Mucosa of descending colon (tissue), 3 donors: ENCODE measurements around the gene YJU2. TPM values are rescaled to one million over a fixed set of nuclear protein-coding genes. Genes with fewer than 3 reads are reported as not detected.
"Not testable (repeated sequence)": the region's sequence is repeated elsewhere in the genome, so short reads cannot be mapped to it uniquely, and the experiment has no call there.

Source experiments
- ATAC-seq: fragments of 200-7000 bp; cut with Tn5 transposase; one replicate; pipeline ENCODE4 v1.9.1; 2020; ENCODE audit warnings: mild to moderate bottlenecking, moderate library complexity
- DNase-seq, 3 donors: peaks; one replicate each; pipeline ENCODE4 v3.0.0-alpha.2; 2020
- H3K36me3 ChIP-seq: fragments of 200-600 bp; one replicate; pipeline ENCODE4 v1.8.0; 2021; ENCODE audit warnings: low read depth, mild to moderate bottlenecking
- H3K4me1 ChIP-seq: fragments of 200-600 bp; one replicate; pipeline ENCODE4 v1.8.0; 2021; ENCODE audit warnings: low read depth, mild to moderate bottlenecking
- H3K4me3 ChIP-seq: fragments of 200-600 bp; one replicate; pipeline ENCODE4 v1.8.0; 2021; ENCODE audit warnings: mild to moderate bottlenecking
- H3K9me3 ChIP-seq: fragments of 200-600 bp; one replicate; pipeline ENCODE4 v1.8.0; 2021; ENCODE audit warnings: mild to moderate bottlenecking
- intact Hi-C, 2 donors: fragments of 100-400 bp; cut with DNase I in 1 of 2; cut with micrococcal nuclease in 1 of 2; formaldehyde crosslinking; loops; one replicate each; pipeline versions ENCODE4 v1.11.0 to v1.11.1; 2022; cut with DNase I, micrococcal nuclease
- total RNA-seq, 3 donors: library from RNA; stranded (reverse); fragmentation: NEBNext Ultra II Directional in 2 of 3; extraction: Animal tissue kit (Norgen Biotek cat#: 25700) in 2 of 3; gene quantifications; one replicate each; pipeline versions ENCODE4 v1.2.1 to v1.2.4, GENCODE V29; 2021 to 2023
- TF ChIP-seq, protein P1 (sequence below): fragments of 200-600 bp; IDR thresholded peaks from one replicate; pipeline ENCODE4 v1.8.0; 2022; ENCODE audit warnings: antibody characterized with exemption, mild to moderate bottlenecking
- donor health status: DM: no; HTN: no; CAD: no; lungs with moderate emphysema.
- donor health status: DM: no; HTN: no; CAD: no.
- donor health status: DM: no; HTN: yes; CAD: no.

Gene YJU2
- total RNA-seq, 3 donors from 2014 or later: 16.7 to 22.2 (median 20.0) TPM

DNA sequence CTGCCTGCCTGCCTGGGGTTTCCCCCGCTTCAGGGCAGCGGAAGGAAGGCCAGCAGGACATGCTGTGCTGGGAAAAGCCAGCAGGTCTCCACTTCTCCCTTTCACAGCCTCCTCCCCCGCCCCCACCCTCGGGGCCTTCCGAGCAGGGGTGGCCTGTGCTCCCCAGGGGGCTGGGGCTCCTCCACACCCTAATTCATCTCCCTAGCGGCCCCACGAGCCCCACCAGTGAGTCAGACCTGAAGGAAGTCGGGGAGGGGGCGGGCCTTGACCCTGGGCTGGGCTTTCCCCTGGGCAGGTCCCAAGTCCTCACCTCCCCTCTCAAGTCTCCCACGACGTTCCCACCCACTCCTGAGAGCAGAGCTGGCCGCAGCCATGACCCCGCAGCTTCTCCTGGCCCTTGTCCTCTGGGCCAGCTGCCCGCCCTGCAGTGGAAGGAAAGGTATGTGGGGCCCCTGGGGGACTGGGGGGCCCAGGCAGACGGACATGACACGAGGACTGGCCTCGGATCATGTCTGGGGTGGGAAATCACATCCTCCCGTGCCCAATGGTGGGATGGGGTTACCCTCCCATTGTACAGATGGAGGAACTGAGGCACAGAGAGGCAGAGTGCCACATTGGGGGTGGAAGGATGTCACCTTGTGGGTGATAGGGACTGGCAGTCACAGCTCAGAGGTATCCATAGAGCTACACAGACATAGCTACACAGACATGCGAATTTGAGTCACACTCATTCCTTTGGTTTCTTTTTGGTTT lies 17.5 kb upstream of the YJU2 start, which contains the start of gene EBI3:
Gene EBI3 (plus strand): TSS at position 345 of the 753 bp plus-strand sequence. CDS start 28 bp downstream, at position 373.
- Histone ChIP-seq H3K9me3 (no peaks in the 10 kb centered on the region), H3K36me3 (no peaks in the 10 kb centered on the region), H3K4me1 (no peaks in the 10 kb centered on the region), H3K4me3 (no peak within 1 kb of the TSS)
- TF ChIP-seq, protein P1, sequence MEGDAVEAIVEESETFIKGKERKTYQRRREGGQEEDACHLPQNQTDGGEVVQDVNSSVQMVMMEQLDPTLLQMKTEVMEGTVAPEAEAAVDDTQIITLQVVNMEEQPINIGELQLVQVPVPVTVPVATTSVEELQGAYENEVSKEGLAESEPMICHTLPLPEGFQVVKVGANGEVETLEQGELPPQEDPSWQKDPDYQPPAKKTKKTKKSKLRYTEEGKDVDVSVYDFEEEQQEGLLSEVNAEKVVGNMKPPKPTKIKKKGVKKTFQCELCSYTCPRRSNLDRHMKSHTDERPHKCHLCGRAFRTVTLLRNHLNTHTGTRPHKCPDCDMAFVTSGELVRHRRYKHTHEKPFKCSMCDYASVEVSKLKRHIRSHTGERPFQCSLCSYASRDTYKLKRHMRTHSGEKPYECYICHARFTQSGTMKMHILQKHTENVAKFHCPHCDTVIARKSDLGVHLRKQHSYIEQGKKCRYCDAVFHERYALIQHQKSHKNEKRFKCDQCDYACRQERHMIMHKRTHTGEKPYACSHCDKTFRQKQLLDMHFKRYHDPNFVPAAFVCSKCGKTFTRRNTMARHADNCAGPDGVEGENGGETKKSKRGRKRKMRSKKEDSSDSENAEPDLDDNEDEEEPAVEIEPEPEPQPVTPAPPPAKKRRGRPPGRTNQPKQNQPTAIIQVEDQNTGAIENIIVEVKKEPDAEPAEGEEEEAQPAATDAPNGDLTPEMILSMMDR: no peak
- DNase-seq (peak in 1 of 3 donors; percentile 60), ATAC-seq (peak; percentile 59)
- intact Hi-C loops: no loop called here

DNA sequence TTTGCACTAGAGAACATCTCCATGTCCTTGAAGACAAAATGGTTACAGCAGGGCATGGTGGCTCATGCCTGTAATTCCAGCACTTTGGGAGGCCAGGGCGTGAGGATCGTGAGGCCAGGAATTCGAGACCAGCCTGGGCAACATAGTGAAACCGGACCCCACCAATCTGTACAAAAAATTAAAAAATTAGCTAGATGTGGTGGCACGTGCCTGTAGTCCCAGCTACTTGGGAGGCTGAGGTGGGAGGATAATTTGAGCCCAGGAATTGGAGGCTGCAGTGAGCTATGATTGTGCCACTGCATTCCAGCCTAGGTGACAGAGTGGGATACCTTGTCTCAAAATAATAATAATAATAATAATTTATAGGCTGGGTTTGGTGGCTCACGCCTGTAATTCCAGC lies 16.6 kb upstream of the YJU2 start:
- DNase-seq, H3K9me3 ChIP-seq, H3K4me1 ChIP-seq, intact Hi-C loops, ATAC-seq, H3K4me3 ChIP-seq, H3K36me3 ChIP-seq: not testable (repeated sequence)

DNA sequence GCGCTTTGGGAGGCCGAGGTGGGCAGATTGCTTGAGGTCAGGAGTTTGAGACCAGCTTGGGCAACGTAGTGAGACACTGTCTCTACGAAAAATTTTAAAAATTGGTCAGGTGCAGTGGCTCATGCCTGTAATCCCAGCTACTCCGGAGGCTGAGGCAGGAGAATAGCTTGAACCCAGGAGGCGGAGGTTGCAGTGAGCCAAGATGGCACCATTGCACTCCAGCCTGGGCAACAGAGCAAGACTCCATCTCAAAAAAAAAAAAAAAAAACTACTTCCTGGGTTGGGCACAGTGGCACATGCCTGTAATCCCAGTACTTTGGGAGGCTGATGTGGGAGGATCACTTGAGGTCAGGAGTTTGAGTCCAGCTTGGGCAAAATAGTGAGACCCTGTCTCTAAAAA lies 15.4 kb upstream of the YJU2 start:
- intact Hi-C loops, H3K9me3 ChIP-seq, ATAC-seq, DNase-seq, H3K4me1 ChIP-seq, H3K4me3 ChIP-seq, H3K36me3 ChIP-seq: not testable (repeated sequence)

DNA sequence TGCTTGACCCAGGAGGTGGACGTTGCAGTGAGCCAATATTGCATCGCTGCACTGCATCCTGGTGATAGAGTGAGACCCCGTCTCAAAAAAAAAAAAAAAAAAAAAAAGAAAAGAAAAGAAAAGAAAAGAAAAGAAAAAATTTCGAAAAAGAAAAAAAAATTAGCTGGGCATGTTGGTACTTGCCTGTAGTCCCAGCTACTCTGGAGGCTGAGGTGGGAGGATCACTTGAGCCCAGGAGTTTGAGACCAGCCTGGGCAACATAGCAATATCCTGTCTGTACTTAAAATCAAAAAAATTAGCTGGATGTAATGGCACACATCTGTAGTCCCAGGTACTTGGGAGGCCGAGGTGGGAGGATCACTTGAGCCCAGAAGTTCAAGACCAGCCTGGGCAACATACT lies 14.7 kb upstream of the YJU2 start:
- DNase-seq, H3K36me3 ChIP-seq, intact Hi-C loops, H3K4me1 ChIP-seq, H3K9me3 ChIP-seq, ATAC-seq, H3K4me3 ChIP-seq: not testable (repeated sequence)

DNA sequence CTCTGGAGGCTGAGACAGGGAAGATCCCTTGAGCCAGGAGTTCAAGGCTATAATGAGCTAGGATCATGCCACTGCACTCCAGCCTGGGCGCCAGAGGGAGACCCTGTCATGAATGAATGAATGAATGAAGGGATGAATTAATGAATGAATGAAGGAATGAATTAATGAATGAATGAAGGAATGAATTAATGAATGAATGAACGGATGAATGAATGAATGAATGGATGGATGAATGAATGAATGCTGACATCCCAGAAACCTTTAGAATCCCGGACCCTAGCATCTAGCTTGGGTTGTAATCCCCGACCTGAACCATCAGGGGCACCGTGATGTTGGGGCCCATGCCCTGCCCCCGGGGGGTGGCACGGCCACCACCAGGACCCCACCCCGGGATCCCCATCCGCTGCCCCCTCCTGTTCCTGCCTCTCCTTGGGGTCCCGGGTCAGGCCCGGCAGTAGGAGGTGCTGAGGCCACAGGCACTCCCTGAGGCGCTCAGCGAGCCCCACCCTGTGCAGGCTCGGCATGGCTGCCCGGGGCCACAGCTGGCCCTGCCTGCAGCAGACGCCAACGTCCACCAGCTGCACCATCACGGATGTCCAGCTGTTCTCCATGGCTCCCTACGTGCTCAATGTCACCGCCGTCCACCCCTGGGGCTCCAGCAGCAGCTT lies 14.1 kb upstream of the YJU2 start:
- H3K9me3 ChIP-seq: no peaks in the 10 kb centered on the region
- ATAC-seq (peak; percentile 47), DNase-seq (no peak)
- TF ChIP-seq, protein P1: no peak
- H3K36me3 ChIP-seq: no peaks in the 10 kb centered on the region
- no peaks in the 10 kb centered on the region for H3K4me1 ChIP-seq
- no peak overlapping the region for H3K4me3 ChIP-seq
- intact Hi-C loops: no loop called here

DNA sequence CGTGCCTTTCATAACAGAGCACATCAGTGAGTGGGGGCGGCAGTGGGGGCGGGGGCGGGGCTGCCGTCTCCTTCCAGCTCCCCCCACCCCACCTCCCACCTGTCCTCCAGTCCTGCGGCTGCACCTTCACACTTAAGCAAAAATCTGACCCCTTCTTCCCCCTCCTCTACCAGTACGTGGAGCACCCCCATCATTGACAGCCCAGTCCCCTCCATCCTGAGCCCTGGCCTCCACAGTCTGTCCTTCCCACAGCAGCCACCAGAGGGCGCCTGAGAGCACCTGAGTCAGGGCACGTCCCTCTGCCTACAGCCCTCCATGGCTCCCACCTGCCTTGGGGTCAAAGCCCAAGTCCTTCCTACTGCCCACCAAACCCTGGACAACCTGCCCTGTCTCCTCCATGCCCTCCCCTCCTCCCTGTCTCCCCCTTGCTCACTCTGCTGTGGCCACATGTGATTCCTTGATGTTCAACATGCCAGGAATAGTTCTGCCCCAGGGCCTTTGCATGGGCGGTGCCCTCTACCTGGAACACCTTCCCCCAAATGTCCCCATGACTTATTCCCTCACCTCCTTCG lies 13.5 kb upstream of the YJU2 start:
- Histone ChIP-seq H3K36me3 (no peaks in the 10 kb centered on the region), H3K4me3 (no peak overlapping the region), H3K4me1 (no peaks in the 10 kb centered on the region), H3K9me3 (no peaks in the 10 kb centered on the region)
- DNase-seq (peak in 2 of 3 donors; percentile 72 to 79), ATAC-seq (peak; percentile 79)
- TF ChIP-seq, protein P1: peak; percentile 39
- intact Hi-C loops: no loop called here
